Activated CD4-positive, CD25-positive, alpha-beta regulatory T cell treated with anti-CD3 and anti-CD28 coated beads, Interleukin-2, amount 50 U/mL, for 16 hours (primary cell): ENCODE data around the gene TMEFF2.

ENCODE experiments used
- DNase-seq: peaks from one replicate; pipeline ENCODE4 v3.0.0-alpha.2; 2020; ENCODE audit warnings: low read depth, low spot score

TMEFF2 gene

GRCh38 chr2:192068966-192069365 lies 125.8 kb downstream of the TMEFF2 start:
- DNase-seq: no peak

DNA sequence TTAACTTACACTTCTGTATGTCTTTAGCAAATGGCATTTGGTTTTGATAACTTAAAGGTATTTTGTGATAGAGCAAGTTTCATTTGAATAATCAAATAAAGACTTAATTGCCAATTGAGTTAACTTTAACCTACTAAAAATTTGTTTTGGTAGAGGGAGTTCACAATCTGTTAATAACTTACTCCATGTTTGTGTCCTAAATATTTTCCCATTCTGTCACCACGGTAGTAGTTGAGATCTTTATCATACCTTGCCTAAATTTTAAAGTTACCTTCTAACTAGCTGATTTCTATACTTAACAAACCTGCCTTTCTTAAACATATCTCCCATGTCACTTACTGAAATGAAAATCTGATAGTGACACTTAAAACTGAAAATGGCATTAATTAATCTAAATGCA lies 127.1 kb downstream of the TMEFF2 start:
- no peak for DNase-seq

DNA sequence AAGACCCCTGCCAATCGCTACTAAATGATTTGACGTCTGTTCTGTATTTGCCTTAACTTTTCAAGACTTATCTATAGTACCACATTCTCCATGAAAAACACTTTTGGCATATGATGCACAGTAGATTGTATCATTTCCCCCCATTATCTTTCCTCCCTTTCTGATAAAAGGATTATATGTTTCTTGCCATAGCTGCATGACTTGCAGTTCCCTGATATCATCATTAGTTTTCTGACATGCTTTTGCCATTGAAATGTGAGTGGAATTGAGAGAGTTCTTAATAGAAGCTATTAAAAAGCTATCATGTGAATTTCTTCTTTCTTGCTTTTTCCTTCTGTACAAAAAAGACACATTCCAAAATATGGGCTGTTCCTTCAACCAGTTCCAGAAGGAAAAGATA lies 130.3 kb downstream of the TMEFF2 start:
- DNase-seq: no peak

DNA sequence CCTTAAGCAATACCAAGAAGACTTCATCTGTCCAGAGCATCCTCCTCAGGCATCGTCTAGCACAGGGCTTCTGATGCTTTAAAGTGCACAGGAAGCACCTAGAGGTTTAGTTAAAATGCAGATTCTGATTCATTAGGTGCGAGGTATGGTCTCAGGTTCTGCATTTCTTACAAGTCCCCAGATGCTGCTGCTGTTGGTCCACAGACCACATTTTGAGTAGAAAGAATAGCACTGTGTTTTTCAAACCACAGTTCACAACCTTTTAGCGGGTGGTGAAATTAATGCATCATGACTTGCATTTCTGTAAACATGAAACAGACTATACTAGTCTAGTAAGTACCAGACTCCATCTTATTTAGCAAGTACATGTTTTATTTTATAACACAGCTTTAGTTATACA lies 134.6 kb downstream of the TMEFF2 start:
- DNase-seq: no peak

DNA sequence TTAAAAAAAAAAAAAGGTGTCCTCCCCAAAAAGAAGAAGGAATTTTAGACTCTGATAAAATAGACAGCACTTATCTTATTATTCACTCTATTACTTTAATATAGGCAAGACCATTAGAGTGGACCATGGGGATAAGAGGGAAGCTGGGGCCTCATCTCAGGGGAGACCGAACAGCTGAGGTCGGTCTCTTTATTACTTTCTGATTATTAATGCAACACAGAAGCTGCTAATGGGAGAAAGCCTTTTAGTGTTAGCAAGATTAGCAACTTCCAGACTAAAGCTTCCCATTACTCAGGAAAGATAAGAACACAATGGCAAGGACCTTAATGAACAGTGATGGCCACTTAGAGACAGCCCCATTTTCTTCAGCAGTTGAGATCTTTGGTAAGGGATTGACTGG lies 135.5 kb downstream of the TMEFF2 start:
- DNase-seq: no peak

GRCh38 chr2:192053921-192054320 lies 140.8 kb downstream of the TMEFF2 start:
- DNase-seq: no peak

DNA sequence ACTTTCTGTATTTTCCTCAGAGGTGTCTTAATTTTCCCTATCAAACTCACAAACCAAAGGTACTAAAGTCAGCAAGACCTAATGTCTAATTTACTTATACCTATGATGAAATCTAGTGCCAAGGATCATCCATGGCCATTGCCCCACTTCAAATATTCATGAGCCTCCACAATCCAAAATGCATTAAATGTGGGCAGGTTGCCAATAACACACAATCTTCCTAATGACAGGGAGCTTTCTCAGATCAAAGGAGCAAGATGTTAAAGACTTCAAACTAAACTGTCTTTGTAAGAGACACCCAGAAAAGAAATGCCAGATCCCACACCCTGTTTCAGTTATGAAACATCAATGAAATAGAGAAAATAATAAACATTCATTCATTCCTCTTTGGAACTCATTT lies 143.2 kb downstream of the TMEFF2 start:
- DNase-seq: no peak

DNA sequence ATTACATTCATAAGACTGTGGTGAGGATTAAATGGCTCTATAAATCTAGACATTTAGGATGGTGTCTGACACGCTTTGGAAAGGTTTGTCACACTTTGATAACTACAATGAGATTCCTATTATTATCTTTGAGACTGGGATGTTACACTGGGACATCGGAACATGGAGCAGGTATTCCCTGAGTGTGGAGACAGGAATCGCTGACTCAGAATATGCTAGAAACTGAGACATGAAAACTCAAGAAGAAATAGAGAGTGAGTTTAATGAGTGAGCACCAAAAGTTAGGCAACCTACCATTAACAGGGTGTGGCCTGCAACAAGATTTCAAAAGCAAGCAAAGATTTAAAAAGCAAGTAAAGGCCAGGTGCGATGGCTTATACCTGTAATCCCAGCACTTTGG lies 145.4 kb downstream of the TMEFF2 start:
- no peak for DNase-seq

DNA sequence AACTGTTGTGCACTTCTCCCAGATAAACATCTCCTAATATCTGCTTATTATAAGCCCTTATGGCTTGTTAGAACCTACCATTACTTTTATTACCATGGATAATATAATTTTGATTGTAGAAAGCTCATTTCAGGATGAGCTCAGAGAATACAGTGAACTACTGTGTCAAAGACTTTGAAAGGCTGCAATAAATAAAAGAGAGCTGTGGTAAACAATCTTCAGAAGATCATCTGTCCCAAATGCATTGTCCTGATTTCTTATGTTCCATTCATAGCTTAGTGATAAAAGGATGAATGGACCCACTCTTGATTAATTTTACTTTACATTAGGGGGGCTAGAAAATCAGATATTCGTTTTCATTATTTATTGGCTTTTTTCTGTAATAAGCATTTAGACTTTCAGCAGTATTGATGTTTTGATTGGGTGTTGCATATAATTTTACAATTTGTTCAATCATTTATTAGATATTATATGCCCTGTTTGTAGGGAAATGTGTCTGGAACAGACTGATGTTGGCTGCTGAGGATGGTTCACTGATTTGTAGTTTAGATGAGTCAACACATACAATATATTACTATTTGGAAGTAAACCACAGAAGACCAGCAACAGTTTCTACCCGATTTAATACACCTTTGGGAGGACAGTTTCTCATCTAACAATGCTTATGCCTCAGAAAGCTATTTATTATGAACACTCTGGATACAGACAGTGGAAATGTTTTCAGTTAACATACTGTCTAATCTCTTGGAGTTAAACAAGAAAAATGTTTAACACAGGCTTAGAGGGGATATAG lies 147.2 kb downstream of the TMEFF2 start:
- DNase-seq: no peak

DNA sequence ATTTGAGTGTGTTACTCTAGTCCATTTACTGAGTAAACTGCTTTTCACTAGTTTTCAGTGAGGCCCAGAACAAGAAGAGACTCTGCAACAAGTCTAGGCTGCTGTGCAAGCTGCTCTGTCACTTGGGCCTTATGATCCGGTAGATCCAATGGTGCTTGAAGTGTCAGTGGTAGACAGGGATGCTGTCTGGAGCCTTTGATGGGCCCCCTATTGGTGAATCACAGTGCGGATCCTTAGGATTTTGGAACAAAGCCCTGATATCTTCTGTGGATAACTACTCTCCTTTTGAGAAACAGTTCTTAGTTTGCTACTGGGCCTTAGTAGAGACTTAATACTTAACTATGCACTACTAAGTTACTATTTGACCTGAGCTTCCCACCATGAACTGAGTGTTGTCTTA lies 150.2 kb downstream of the TMEFF2 start:
- no peak for DNase-seq

DNA sequence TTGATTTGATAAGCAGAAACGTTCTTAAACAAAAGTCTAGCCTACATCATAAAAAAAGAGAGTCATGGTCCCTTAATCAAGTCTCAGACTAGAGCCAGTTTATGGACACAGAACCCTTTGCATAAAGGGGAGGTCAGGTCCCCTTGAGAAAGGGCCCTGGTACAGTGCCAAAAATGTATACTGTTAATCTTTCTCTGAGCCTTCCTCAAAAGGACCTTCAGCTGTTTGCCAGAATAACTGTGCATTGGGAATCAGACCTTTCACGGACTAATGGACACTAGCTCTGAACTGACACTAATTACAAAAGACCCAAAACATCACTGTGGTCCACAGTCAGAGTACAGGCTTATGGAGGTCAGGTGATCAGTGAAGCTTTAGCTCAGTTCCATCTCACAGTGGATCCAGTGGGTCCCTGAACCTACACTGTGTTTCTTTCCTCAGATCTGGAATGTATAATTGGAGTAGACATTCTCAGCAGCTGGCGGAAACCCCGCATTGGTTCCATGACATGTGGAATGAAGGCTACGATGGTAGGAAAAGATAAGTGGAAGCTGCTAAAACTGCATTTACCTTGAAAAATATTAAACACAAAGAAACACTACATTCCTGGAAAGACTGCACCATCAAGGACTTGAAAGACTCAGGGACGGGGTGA lies 151.4 kb downstream of the TMEFF2 start:
- DNase-seq: no peak

DNA sequence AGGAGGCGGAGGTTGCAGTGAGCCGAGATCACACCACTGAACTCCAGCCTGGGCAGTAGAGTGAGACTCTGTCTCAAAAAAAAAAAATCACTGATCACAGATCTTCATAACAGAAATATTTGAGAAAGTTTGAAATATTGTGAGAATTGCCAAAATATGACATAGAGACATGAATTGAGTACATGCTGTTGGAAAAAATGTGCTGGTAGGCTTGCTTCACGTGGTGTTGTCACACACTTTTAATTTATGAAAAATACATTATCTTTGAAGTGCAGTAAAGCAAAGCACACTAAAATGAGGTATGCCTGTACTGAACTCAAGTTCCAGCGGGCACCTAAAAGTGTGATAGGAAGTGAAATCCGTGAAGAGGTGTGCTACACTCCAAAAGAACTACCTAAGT lies 152.6 kb downstream of the TMEFF2 start:
- DNase-seq: no peak

DNA sequence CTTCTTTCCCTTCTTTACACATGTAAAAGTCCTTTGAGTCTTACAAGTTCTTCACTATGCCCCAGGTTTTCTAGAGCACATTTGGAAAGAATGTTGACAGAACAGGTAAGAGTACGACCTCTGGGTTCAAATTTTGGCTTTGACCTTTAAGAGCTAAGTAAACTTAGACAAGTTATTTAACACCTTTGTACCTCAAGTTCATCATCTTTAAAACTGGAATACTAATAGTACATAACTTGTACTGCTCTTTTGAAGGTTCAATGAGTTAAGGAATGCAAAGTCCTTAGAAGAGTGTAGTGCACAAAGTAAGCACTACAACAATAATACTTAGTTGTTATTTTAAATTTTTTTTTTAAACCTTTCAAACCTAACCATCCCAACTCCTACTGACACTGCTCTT lies 156.6 kb downstream of the TMEFF2 start:
- no peak for DNase-seq

DNA sequence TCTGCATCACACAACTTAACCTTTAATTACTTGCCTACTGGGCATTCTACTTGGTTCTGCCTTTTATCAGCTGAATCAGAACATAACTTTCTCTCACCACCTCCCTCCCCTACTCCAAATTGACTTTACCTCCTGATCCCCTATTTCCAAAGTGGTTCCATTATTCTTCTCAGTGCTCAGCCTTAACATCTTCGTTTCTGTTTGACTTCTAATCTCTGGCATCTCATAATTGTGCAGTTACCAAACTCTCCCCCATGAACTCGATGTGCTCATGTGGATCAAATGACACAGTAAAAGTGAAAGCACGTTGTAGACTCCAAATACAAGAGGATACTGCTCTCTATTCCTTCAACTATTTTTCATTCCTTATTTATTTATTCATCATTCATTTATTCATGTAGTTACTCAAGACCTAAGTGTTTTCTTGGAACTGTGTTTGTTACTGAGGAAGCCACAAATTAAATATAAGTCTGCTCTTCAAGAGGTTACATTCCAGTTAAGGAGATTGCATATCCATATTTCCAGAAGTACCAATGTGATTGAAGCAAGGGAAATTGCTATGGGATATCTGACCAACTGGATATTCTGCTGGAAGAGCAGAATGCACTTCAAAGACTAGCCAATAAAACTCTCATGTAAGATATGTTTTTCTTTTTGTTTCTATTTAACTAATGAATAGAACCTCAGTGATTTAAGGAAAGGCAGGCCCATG lies 158.8 kb downstream of the TMEFF2 start:
- DNase-seq: no peak

GRCh38 chr2:192030856-192031255 lies 163.9 kb downstream of the TMEFF2 start:
- DNase-seq: no peak

DNA sequence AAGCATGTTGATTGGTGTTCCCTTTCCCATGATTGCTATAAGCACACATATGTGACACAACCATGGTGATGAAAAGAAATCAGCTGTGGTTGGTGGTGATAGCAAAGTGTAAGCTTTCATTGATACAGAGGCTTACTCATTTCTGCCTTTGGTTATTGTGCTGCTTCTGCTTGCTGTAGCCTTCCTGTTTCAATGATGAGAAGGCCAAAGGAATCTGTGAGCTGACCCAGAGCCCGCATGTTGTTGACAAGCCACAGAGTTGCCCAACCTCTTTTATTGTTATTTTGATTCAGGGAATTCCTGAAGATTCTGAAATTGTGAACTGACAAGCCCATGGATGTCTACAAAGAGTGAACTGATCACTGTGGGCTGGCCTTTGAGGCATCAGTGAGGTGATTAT lies 164.4 kb downstream of the TMEFF2 start:
- DNase-seq: no peak

GRCh38 chr2:192029089-192029488 lies 165.6 kb downstream of the TMEFF2 start:
- no peak for DNase-seq

- DNase-seq: no peak
Observed at GRCh38 chr2:192026825-192027120, 168.0 kb downstream of the TMEFF2 start.

DNA sequence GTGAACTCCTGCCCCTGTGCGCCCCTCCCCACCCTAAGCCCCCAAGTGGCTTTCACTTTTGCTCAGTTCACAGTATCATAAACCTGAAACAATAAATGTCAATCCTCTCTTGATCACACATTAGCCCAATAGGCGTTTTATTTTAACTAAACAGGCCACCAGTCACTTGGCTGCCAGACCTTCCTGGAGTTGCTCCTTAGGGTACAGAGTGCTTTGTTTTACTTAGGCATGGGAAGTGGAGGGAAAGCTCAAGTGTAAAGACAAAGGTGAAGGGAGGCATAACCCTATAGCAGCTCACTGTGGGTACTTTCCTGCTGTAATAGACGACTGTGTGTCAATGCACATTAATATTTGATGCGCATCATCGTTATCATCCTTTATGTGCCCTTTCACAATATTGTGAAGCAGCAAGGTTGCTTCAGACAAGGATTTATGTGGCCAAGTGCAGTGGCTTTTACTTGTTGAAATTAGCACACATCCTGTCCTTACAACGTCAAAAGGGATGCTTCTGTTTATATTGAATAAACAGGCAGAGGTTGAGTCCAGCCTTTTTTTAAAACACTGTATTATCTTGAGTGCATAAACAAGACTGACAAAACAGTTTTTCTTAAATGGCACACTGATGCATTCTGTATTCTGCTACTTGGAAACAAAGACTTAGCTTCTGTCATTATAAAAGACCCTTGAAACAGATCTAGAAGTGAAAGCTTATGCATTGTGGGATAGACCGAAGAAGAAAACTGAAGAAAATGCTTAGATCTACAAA lies 168.5 kb downstream of the TMEFF2 start:
- no peak for DNase-seq

GRCh38 chr2:192025637-192026036 lies 169.1 kb downstream of the TMEFF2 start:
- no peak for DNase-seq

- no peak for DNase-seq
Observed at GRCh38 chr2:192023006-192023405, 171.7 kb downstream of the TMEFF2 start.

GRCh38 chr2:192017844-192018243 lies 176.9 kb downstream of the TMEFF2 start:
- no peak for DNase-seq
